K562 (cell line): Measurements from ENCODE around the gene FREM1. TPM values are rescaled to one million over a fixed set of nuclear protein-coding genes. Genes with fewer than 3 reads are reported as not detected.

Experiments used
- ATAC-seq: fragments of 200-7000 bp; cut with Tn5 transposase; 3 replicates; pipeline ENCODE4 v1.9.1; 2020; ENCODE audit warnings: moderate library complexity
- BruUV-seq: library from RNA; stranded (reverse); fragments of 400-500 nt; replicated peaks from 2 replicates; lab custom pipeline; 2021; lab: Mats Ljungman, UMichigan
- CTCF ChIA-PET: fragments of 300-600 bp; formaldehyde crosslinking; extraction: SDS; loops from one replicate; lab custom pipeline; 2021; ENCODE audit warnings: low intra/inter-chr PET ratio; lab: Yijun Ruan, JAX
- POLR2A ChIA-PET: fragments of 300-600, 350-650 bp; sonication (Branson Sonifier 250); formaldehyde crosslinking; extraction: SDS; loops from one replicate; lab custom pipeline; 2021; ENCODE audit warnings: antibody characterized with exemption, inconsistent platforms; lab: Yijun Ruan, JAX
- DNase-seq, 4 experiments: peaks; one replicate each; pipeline versions ENCODE4 v3.0.0 to v3.0.0-alpha.2; 2011 to 2018; ENCODE audit warnings: low spot score in 3 of 4, mixed read lengths in 3 of 4; ENCODE audit errors: extremely low read depth in 1 of 4
- FAIRE-seq: peaks from 2 replicates; lab custom pipeline; 2011; peaks lifted over from hg19 to GRCh38; lab: Jason Lieb, UNC
- H2AFZ ChIP-seq: 2 replicates; pipeline ENCODE4 v1.6.0; 2011; ENCODE audit warnings: low read depth, low read length, control low read depth, inconsistent platforms
- H3K27ac ChIP-seq: fragments of 200-600 bp; 3 replicates; pipeline ENCODE4 v1.8.0; 2011; ENCODE audit warnings: low read depth, mild to moderate bottlenecking, control low read depth, inconsistent platforms, low read length, moderate library complexity, mixed read lengths; ENCODE audit errors: extremely low read depth
- H3K27me3 ChIP-seq, 2 experiments: fragments of 300-600 bp in 1 of 2; 2 replicates in 1 of 2; 3 replicates in 1 of 2; pipeline versions ENCODE4 v1.6.0 to v1.8.0; 2011; ENCODE audit warnings: inconsistent platforms in 2 of 2, low read length in 2 of 2, mild to moderate bottlenecking in 1 of 2, mixed read lengths in 1 of 2, moderate library complexity in 1 of 2; ENCODE audit not compliant: control insufficient read depth in 2 of 2, insufficient read depth in 2 of 2
- H3K36me3 ChIP-seq: fragments of 300-600 bp; 3 replicates; pipeline ENCODE4 v1.8.0; 2011; ENCODE audit warnings: mild to moderate bottlenecking, low read length, inconsistent platforms; ENCODE audit not compliant: control insufficient read depth, insufficient read depth
- H3K4me1 ChIP-seq, 2 experiments: fragments of 200-600 bp in 1 of 2; replicated peaks in 1 of 2; 2 replicates in 1 of 2; 3 replicates in 1 of 2; pipeline versions ENCODE4 v1.5.1 to v1.8.0; 2011; ENCODE audit warnings: inconsistent platforms in 2 of 2, low read length in 2 of 2, mild to moderate bottlenecking in 1 of 2, mixed read lengths in 1 of 2, moderate library complexity in 1 of 2; ENCODE audit not compliant: control insufficient read depth in 2 of 2, insufficient read depth in 2 of 2
- H3K4me2 ChIP-seq: 2 replicates; pipeline ENCODE4 v1.6.1; 2011; ENCODE audit warnings: low read length, control low read depth, inconsistent platforms, mixed read lengths; ENCODE audit not compliant: insufficient read depth
- H3K4me3 ChIP-seq: fragments of 200-600 bp; sonication (generic), shearing (Covaris generic); 2 replicates; pipeline ENCODE4 v1.5.1; 2016; ENCODE audit warnings: control low read depth, inconsistent platforms
- H3K79me2 ChIP-seq: fragments of 200-600 bp; 3 replicates; pipeline ENCODE4 v1.8.0; 2011; ENCODE audit warnings: low read length, inconsistent platforms; ENCODE audit not compliant: control insufficient read depth, insufficient read depth
- H3K9ac ChIP-seq, 2 experiments: 2 replicates each; pipeline versions ENCODE4 v1.6.0 to v1.6.1; 2011; ENCODE audit warnings: low read depth in 2 of 2, low read length in 2 of 2, control low read depth in 1 of 2, inconsistent platforms in 1 of 2, mild to moderate bottlenecking in 1 of 2, mixed read lengths in 1 of 2; ENCODE audit not compliant: insufficient read depth in 1 of 2
- H3K9me1 ChIP-seq: one replicate; pipeline ENCODE4 v1.6.0; 2011; ENCODE audit warnings: inconsistent platforms, mild to moderate bottlenecking, low read length, moderate library complexity; ENCODE audit not compliant: control insufficient read depth, insufficient read depth
- H3K9me3 ChIP-seq: replicated peaks from 2 replicates; pipeline ENCODE4 v1.5.1; 2011; ENCODE audit warnings: low read depth, low read length, inconsistent platforms; ENCODE audit not compliant: control insufficient read depth, insufficient read depth
- H4K20me1 ChIP-seq: replicated peaks from 2 replicates; pipeline ENCODE4 v1.6.1; 2011; ENCODE audit warnings: low read length, inconsistent platforms, mixed read lengths; ENCODE audit not compliant: control insufficient read depth, insufficient read depth
- HDAC3 ChIP-seq: fragments of 450-650 bp; IDR thresholded peaks from 2 replicates; pipeline ENCODE4 v1.6.1; 2018; ENCODE audit warnings: borderline replicate concordance, mild to moderate bottlenecking, moderate library complexity; ENCODE audit not compliant: partially characterized antibody
- LARP7 ChIP-seq: fragments of 450-650 bp; IDR thresholded peaks from 2 replicates; pipeline ENCODE4 v1.6.1; 2016
- NBN ChIP-seq: fragments of 450-650 bp; IDR thresholded peaks from 2 replicates; pipeline ENCODE4 v1.6.1; 2016; ENCODE audit warnings: low read depth, mild to moderate bottlenecking
- YBX1 ChIP-seq: fragments of 450-650 bp; IDR thresholded peaks from 2 replicates; pipeline ENCODE4 v1.7.1; 2016; ENCODE audit warnings: mild to moderate bottlenecking
- ZNF445 ChIP-seq: fragments of 250-450 bp; sonication (Bioruptor Pico); IDR thresholded peaks from 2 replicates; pipeline ENCODE4 v1.4.0; 2020; ENCODE audit warnings: low read depth, mild to moderate bottlenecking, moderate library complexity
- in situ Hi-C: fragments of 300-500 bp; cut with MboI; formaldehyde crosslinking; loops from 4 replicates; pipeline ENCODE4 v1.15.0; 2018; ENCODE audit warnings: inconsistent platforms, mixed read lengths
- intact Hi-C: fragments of 100-400 bp; cut with micrococcal nuclease; formaldehyde crosslinking; loops from 2 replicates; pipeline ENCODE4 v1.14.2; 2022
- polyA plus RNA-seq, 8 experiments: library from polyadenylated mRNA; depleted of rRNA in 4 of 8; stranded (reverse) in 5 of 8; unstranded in 3 of 8; fragments of >200 nt; fragmentation: Nextera tagmentation in 2 of 8; fragmentation: Illumina TruSeq in 1 of 8; extraction: Ambion mirVana in 2 of 8; extraction: Trizol in 1 of 8; gene quantifications; 2 replicates each; pipeline versions ENCODE4 v1.2.1 to v1.2.3, GENCODE V29; 2011 to 2014; ENCODE audit warnings: inconsistent platforms in 1 of 8, missing spikeins in 1 of 8
- small RNA-seq: library from RNA; depleted of rRNA; stranded (forward); fragments of <200 nt; gene quantifications from one replicate; pipeline ENCODE3, GENCODE V24; 2014
- total RNA-seq, 7 experiments: library from RNA; depleted of rRNA in 6 of 7; stranded (reverse); fragments of >200 nt in 6 of 7; fragmentation: Illumina TruSeq in 2 of 7; extraction: Trizol in 2 of 7; gene quantifications; 2 replicates each; pipeline versions ENCODE4 v1.2.1 to v1.2.3, GENCODE V29; 2011 to 2021; ENCODE audit warnings: low replicate concordance in 1 of 7

Gene FREM1
- total and polyA plus RNA-seq, 9 of the 15 experiments (the other 6 are each of a cell fraction or from before 2014, with no cell fraction given), result 0.03 to 0.24 (median 0.13) TPM; not detected in 2

GRCh38 chr9:14686168-14686567 lies 224.1 kb downstream of the FREM1 start:
- Histone ChIP-seq H3K4me2 (no peak overlapping the region), H3K79me2 (no peaks in the 10 kb centered on the region), H3K36me3 (no peaks in the 10 kb centered on the region), H3K4me1 (no peaks in the 10 kb centered on the region), H3K27me3 (no peaks in the 10 kb centered on the region), H3K9me1 (no peaks in the 10 kb centered on the region), H3K9me3 (no peaks in the 10 kb centered on the region), H3K27ac (no peak overlapping the region), H3K4me3 (no peak overlapping the region), H4K20me1 (no peaks in the 10 kb centered on the region), H2AFZ (no peak overlapping the region), H3K9ac (no peak overlapping the region)
- ATAC-seq, result no peak
- no peak for TF ChIP-seq LARP7
- no peak for TF ChIP-seq NBN
- no peak for TF ChIP-seq HDAC3
- no peak for TF ChIP-seq ZNF445 (CRISPR knock-in tag)
- no peak for TF ChIP-seq YBX1
- ChIA-PET POLR2A (no interaction called here), CTCF (no interaction called here)
- no peak for DNase-seq
- FAIRE-seq, result no peak
- intact Hi-C loops, result no loop called here
- BruUV-seq, result no TSS peak
- in situ Hi-C loops, result no loop called here

Small RNA genes within 50 kb of the gene (small RNA-seq; reads per million reads assigned to genes)
- gene RNU6-1260P, result not detected

Other genes with a start within 250 kb of the FREM1 start
- gene ZDHHC21, start 217.0 kb downstream of the FREM1 start, total RNA-seq (2014; rRNA removed), result 0.53 and 0.64 TPM in 2 replicates
- gene ZDHHC21, start 217.0 kb downstream of the FREM1 start, total RNA-seq (2014; rRNA removed; fragmentation: Illumina TruSeq; extraction: Trizol), result 1.0 and 1.7 TPM in 2 replicates
- 1.2 and 1.4 TPM in 2 replicates for gene ZDHHC21, start 217.0 kb downstream of the FREM1 start, total RNA-seq (2015; rRNA removed; fragmentation: Illumina TruSeq; extraction: Trizol)
- 0.72 and 1.5 TPM in 2 replicates for gene ZDHHC21, start 217.0 kb downstream of the FREM1 start, total RNA-seq (2021)
- gene ZDHHC21, start 217.0 kb downstream of the FREM1 start, polyA plus RNA-seq (2011; rRNA removed), result 0.51 and 1.9 TPM in 2 replicates
- gene ZDHHC21, start 217.0 kb downstream of the FREM1 start, polyA plus RNA-seq (2014; fragmentation: Illumina TruSeq; extraction: Trizol), result 0.72 and 1.00 TPM in 2 replicates
- under 1 TPM; 0.10 to 0.31 TPM for gene ZDHHC21, start 217.0 kb downstream of the FREM1 start, polyA plus RNA-seq (2014; fragmentation: Nextera tagmentation; extraction: Ambion mirVana)
- 0.52 and 0.59 TPM in 2 replicates for gene ZDHHC21, start 217.0 kb downstream of the FREM1 start, polyA plus RNA-seq (2014; rRNA removed)
- gene CER1, start 187.7 kb downstream of the FREM1 start, total RNA-seq (2014; rRNA removed), result not detected in 2 replicates
- gene CER1, start 187.7 kb downstream of the FREM1 start, total RNA-seq (2014; rRNA removed; fragmentation: Illumina TruSeq; extraction: Trizol), result not detected in 2 replicates
- not detected in 2 replicates for gene CER1, start 187.7 kb downstream of the FREM1 start, total RNA-seq (2015; rRNA removed; fragmentation: Illumina TruSeq; extraction: Trizol)
- gene CER1, start 187.7 kb downstream of the FREM1 start, total RNA-seq (2021), result not detected in 2 replicates
- not detected in 2 replicates for gene CER1, start 187.7 kb downstream of the FREM1 start, polyA plus RNA-seq (2011; rRNA removed)
- gene CER1, start 187.7 kb downstream of the FREM1 start, polyA plus RNA-seq (2014; fragmentation: Illumina TruSeq; extraction: Trizol), result not detected in 2 replicates
- gene CER1, start 187.7 kb downstream of the FREM1 start, polyA plus RNA-seq (2014; fragmentation: Nextera tagmentation; extraction: Ambion mirVana), result not detected
- gene CER1, start 187.7 kb downstream of the FREM1 start, polyA plus RNA-seq (2014; rRNA removed), result not detected in 2 replicates